H1 (cell line): ENCODE results near the gene PITPNM1. TPM values are rescaled to one million over a fixed set of nuclear protein-coding genes. Genes with fewer than 3 reads are reported as not detected.

Experiments used
- CTCF ChIA-PET: fragments of 300-600 bp; sonication (Branson Sonifier 250); formaldehyde crosslinking; loops from one replicate; lab custom pipeline; 2021; ENCODE audit not compliant: partially characterized antibody; lab: Charles Lee
- POLR2A ChIA-PET: fragments of 300-600 bp; sonication (Branson Sonifier 250); formaldehyde crosslinking; loops from one replicate; lab custom pipeline; 2021; ENCODE audit warnings: inconsistent platforms; ENCODE audit not compliant: partially characterized antibody; lab: Charles Lee
- DNase-seq, 2 experiments: peaks; one replicate each; pipeline versions ENCODE4 v3.0.0 to v3.0.0-alpha.2; 2010 to 2022; ENCODE audit warnings: low spot score in 2 of 2, low read depth in 1 of 2, mixed read lengths in 1 of 2
- FAIRE-seq: peaks from 2 replicates; lab custom pipeline; 2011; peaks lifted over from hg19 to GRCh38; lab: Jason Lieb, UNC
- H2AFZ ChIP-seq: 2 replicates; pipeline ENCODE4 v1.8.1; 2012; ENCODE audit warnings: low read length, inconsistent platforms
- H2AK5ac ChIP-seq: 2 replicates; pipeline ENCODE4 v1.6.1; 2013; ENCODE audit warnings: low read depth, low read length
- H2BK120ac ChIP-seq: replicated peaks from 2 replicates; pipeline ENCODE3; 2013; ENCODE audit warnings: low read depth, low read length, inconsistent platforms
- H2BK12ac ChIP-seq: 2 replicates; pipeline ENCODE4 v1.6.1; 2013; ENCODE audit warnings: low read depth, low read length
- H2BK15ac ChIP-seq: 2 replicates; pipeline ENCODE4 v1.6.1; 2013; ENCODE audit warnings: low read length
- H2BK20ac ChIP-seq: 2 replicates; pipeline ENCODE4 v1.6.1; 2013; ENCODE audit warnings: low read length
- H2BK5ac ChIP-seq: 2 replicates; pipeline ENCODE4 v1.6.1; 2013; ENCODE audit warnings: low read depth, low read length
- H3K14ac ChIP-seq: 2 replicates; pipeline ENCODE4 v1.6.1; 2013; ENCODE audit warnings: inconsistent platforms; ENCODE audit not compliant: insufficient read length
- H3K18ac ChIP-seq: 2 replicates; pipeline ENCODE4 v1.6.1; 2013; ENCODE audit warnings: low read length; ENCODE audit errors: extremely low read depth
- H3K23ac ChIP-seq: 2 replicates; pipeline ENCODE4 v1.6.1; 2013; ENCODE audit warnings: inconsistent platforms; ENCODE audit not compliant: insufficient read length
- H3K23me2 ChIP-seq: 2 replicates; pipeline ENCODE4 v1.6.1; 2013; ENCODE audit warnings: low read depth, low read length
- H3K27ac ChIP-seq: 2 replicates; pipeline ENCODE4 v1.6.1; 2011; ENCODE audit warnings: low read depth, low read length, inconsistent platforms
- H3K27me3 ChIP-seq, 4 experiments: replicated peaks in 1 of 4; 1 replicate in 1 of 4; 2 replicates in 3 of 4; pipeline versions ENCODE4 v1.6.1 to v1.8.1; 2011 to 2013; ENCODE audit warnings: low read length in 3 of 4, mild to moderate bottlenecking in 3 of 4, inconsistent platforms in 2 of 4, mixed read lengths in 2 of 4, moderate library complexity in 1 of 4; ENCODE audit not compliant: control insufficient read depth in 3 of 4, insufficient read depth in 3 of 4; ENCODE audit errors: extremely low read depth in 1 of 4
- H3K36me3 ChIP-seq, 4 experiments: 2 replicates each; pipeline versions ENCODE4 v1.6.1 to v1.8.1; 2011 to 2013; ENCODE audit warnings: mild to moderate bottlenecking in 4 of 4, low read length in 3 of 4, moderate library complexity in 2 of 4, control low read depth in 1 of 4, inconsistent platforms in 1 of 4; ENCODE audit not compliant: insufficient read depth in 4 of 4, control insufficient read depth in 2 of 4
- H3K4ac ChIP-seq: replicated peaks from 2 replicates; pipeline ENCODE3; 2013; ENCODE audit warnings: low read length, low read depth, mixed read lengths, inconsistent platforms; ENCODE audit not compliant: insufficient read length
- H3K4me1 ChIP-seq, 4 experiments: replicated peaks in 1 of 4; 1 replicate in 1 of 4; 2 replicates in 3 of 4; pipeline versions ENCODE4 v1.6.1 to v1.8.1; 2011 to 2013; ENCODE audit warnings: low read length in 3 of 4, inconsistent platforms in 2 of 4, mixed read lengths in 1 of 4; ENCODE audit not compliant: insufficient read depth in 4 of 4, control insufficient read depth in 3 of 4
- H3K4me2 ChIP-seq, 2 experiments: 2 replicates each; pipeline versions ENCODE4 v1.6.1 to v1.8.1; 2011 to 2013; ENCODE audit warnings: low read depth in 2 of 2, low read length in 2 of 2, control low read depth in 1 of 2, inconsistent platforms in 1 of 2, mild to moderate bottlenecking in 1 of 2; ENCODE audit not compliant: insufficient read depth in 1 of 2
- H3K4me3 ChIP-seq, 4 experiments: fragments of 200-600, 300-600 bp in 1 of 4; sonication (generic), shearing (Covaris generic), sonication (Bioruptor Twin) in 1 of 4; 2 replicates each; pipeline versions ENCODE4 v1.5.1 to v1.8.1; 2011 to 2016; ENCODE audit warnings: low read length in 4 of 4, low read depth in 3 of 4, control low read depth in 2 of 4, inconsistent platforms in 2 of 4, mild to moderate bottlenecking in 2 of 4, mixed read lengths in 1 of 4, moderate library complexity in 1 of 4; ENCODE audit not compliant: insufficient read depth in 2 of 4; ENCODE audit errors: extremely low read depth in 1 of 4
- H3K56ac ChIP-seq: replicated peaks from 2 replicates; pipeline ENCODE3; 2013; ENCODE audit warnings: low read depth, mild to moderate bottlenecking, mixed read lengths, low read length, inconsistent platforms; ENCODE audit not compliant: insufficient read length
- H3K79me1 ChIP-seq: 2 replicates; pipeline ENCODE4 v1.6.1; 2013; ENCODE audit warnings: low read depth, low read length, control low read depth
- H3K79me2 ChIP-seq, 2 experiments: 2 replicates each; pipeline versions ENCODE4 v1.6.1 to v1.8.1; 2012 to 2013; ENCODE audit warnings: low read length in 2 of 2, mild to moderate bottlenecking in 2 of 2, inconsistent platforms in 1 of 2; ENCODE audit not compliant: insufficient read depth in 2 of 2, control insufficient read depth in 1 of 2
- H3K9ac ChIP-seq, 4 experiments: replicated peaks in 1 of 4; 1 replicate in 1 of 4; 2 replicates in 3 of 4; pipeline versions ENCODE4 v1.6.1 to v1.8.1; 2011 to 2013; ENCODE audit warnings: low read depth in 3 of 4, low read length in 3 of 4, control low read depth in 2 of 4, mild to moderate bottlenecking in 2 of 4, moderate library complexity in 2 of 4, inconsistent platforms in 1 of 4; ENCODE audit errors: extremely low read depth in 1 of 4
- H3K9me3 ChIP-seq, 2 experiments: 2 replicates each; pipeline versions ENCODE4 v1.6.1 to v1.8.1; 2012 to 2013; ENCODE audit warnings: mild to moderate bottlenecking in 2 of 2, moderate library complexity in 2 of 2, control low read depth in 1 of 2, inconsistent platforms in 1 of 2, low read depth in 1 of 2, low read length in 1 of 2, mixed read lengths in 1 of 2; ENCODE audit not compliant: insufficient read depth in 2 of 2
- H4K20me1 ChIP-seq, 2 experiments: replicated peaks in 1 of 2; 2 replicates each; pipeline versions ENCODE3 to v1.8.1; 2011 to 2013; ENCODE audit warnings: inconsistent platforms in 2 of 2, low read length in 2 of 2, mild to moderate bottlenecking in 1 of 2; ENCODE audit not compliant: insufficient read depth in 2 of 2, control insufficient read depth in 1 of 2
- H4K5ac ChIP-seq: 2 replicates; pipeline ENCODE4 v1.6.1; 2013; ENCODE audit warnings: low read length, low read depth, mixed read lengths, inconsistent platforms; ENCODE audit not compliant: insufficient read length
- H4K8ac ChIP-seq: 2 replicates; pipeline ENCODE4 v1.8.0; 2013; ENCODE audit warnings: mild to moderate bottlenecking, moderate library complexity, low read length, inconsistent platforms; ENCODE audit not compliant: insufficient read depth; ENCODE audit errors: extremely low read depth
- H4K91ac ChIP-seq: replicated peaks from 2 replicates; pipeline ENCODE3; 2013; ENCODE audit warnings: low read length, mixed read lengths, inconsistent platforms; ENCODE audit not compliant: insufficient read length
- CHD2 ChIP-seq: IDR thresholded peaks from 2 replicates; pipeline ENCODE4 v1.6.1; 2012; ENCODE audit warnings: low read length, improper control_type of control experiment
- TAF1 ChIP-seq: IDR thresholded peaks from 2 replicates; pipeline ENCODE4 v1.6.1; 2011; ENCODE audit warnings: mild to moderate bottlenecking, low read depth, low read length
- WGBS, 2 experiments: shearing (Covaris generic) in 1 of 2; methylation state at CpG; one replicate each; pipeline versions ENCODE4 v1.1.6 to v1.1.7; 2013 to 2015; ENCODE audit warnings: low lambda C conversion rate in 2 of 2, mixed read lengths in 2 of 2, inconsistent platforms in 1 of 2, low coverage in 1 of 2, missing lambda C conversion rate in 1 of 2; ENCODE audit not compliant: insufficient replicate concordance in 2 of 2, insufficient coverage in 1 of 2, insufficient read length in 1 of 2; ENCODE audit errors: extremely low coverage in 1 of 2, missing lambda C conversion rate in 1 of 2; 5-methylcytosine and 5-hydroxymethylcytosine counted together
- polyA plus RNA-seq, 7 experiments: library from polyadenylated mRNA; depleted of rRNA in 3 of 7; stranded (reverse) in 5 of 7; unstranded in 2 of 7; fragments of >200 nt in 5 of 7; fragments of 200-250 nt in 2 of 7; gene quantifications; 1 replicate in 5 of 7; 2 replicates in 1 of 7; 4 replicates in 1 of 7; pipeline versions ENCODE4 v1.2.1 to v1.2.3, GENCODE V29; 2011 to 2013; ENCODE audit warnings: missing spikeins in 2 of 7, mixed read lengths in 2 of 7
- total RNA-seq: library from RNA; stranded (reverse); fragmentation: NEBNext Ultra II Directional; extraction: Animal tissue kit (Norgen Biotek cat#: 25700); gene quantifications from 2 replicates; pipeline ENCODE4 v1.2.1, GENCODE V29; 2021

PITPNM1 gene
- total and polyA plus RNA-seq, 2 of the 8 experiments (the other 6 are each of a cell fraction or from before 2014, with no cell fraction given): 27.2 to 52.7 TPM

- DNase-seq: no peak
Measured at GRCh38 chr11:67497656-67498291, 7.4 kb downstream of the PITPNM1 start.

More at GRCh38 chr11:67497656-67498291, 7.4 kb downstream of the PITPNM1 start:
- no peak overlapping the region for H3K4me2 ChIP-seq
- no peak overlapping the region for H4K8ac ChIP-seq
- H4K5ac ChIP-seq: no peak overlapping the region
- no peak overlapping the region for H2BK12ac ChIP-seq
- no peak overlapping the region for H3K9ac ChIP-seq
- H3K79me1 ChIP-seq: no peaks in the 10 kb centered on the region
- no peak overlapping the region for H2AFZ ChIP-seq
- no peaks in the 10 kb centered on the region for H3K9me3 ChIP-seq
- H2BK15ac ChIP-seq: no peak overlapping the region
- H3K14ac ChIP-seq: no peak overlapping the region
- H3K4ac ChIP-seq: no peak overlapping the region
- H3K27me3 ChIP-seq: no peaks in the 10 kb centered on the region; a peak in 2 of 7 replicates
- no peak for TF ChIP-seq CHD2
- TF ChIP-seq TAF1: no peak
- no peak overlapping the region for H3K23ac ChIP-seq
- WGBS, 2 experiments: 95% methylated on average over 21 of the region's 21 CpGs; no CpG with 5 or more reads in 1 of the 2 experiments
- CTCF ChIA-PET: interaction anchor here (1.0 to 1.2 kb wide), 2 partner anchors 108 to 116 kb away, joined by 3 read pairs; no protein-coding TSS in a partner anchor
- H3K23me2 ChIP-seq: peaks cover 2% of the 10 kb centered on the region; the same call in 1 of the 2 replicates
- FAIRE-seq: no peak
- H3K79me2 ChIP-seq: no peaks in the 10 kb centered on the region
- POLR2A ChIA-PET: interaction anchor here (1.1 kb wide), 1 partner anchor 10 kb away, joined by 4 read pairs; no protein-coding TSS in a partner anchor
- H3K56ac ChIP-seq: no peak overlapping the region
- peaks cover 3 to 10% of the 10 kb centered on the region in 2 experiments for H4K20me1 ChIP-seq
- H2BK20ac ChIP-seq: no peak overlapping the region
- no peak overlapping the region for H2BK120ac ChIP-seq
- no peak overlapping the region for H3K18ac ChIP-seq
- no peak overlapping the region for H3K27ac ChIP-seq
- H2BK5ac ChIP-seq: no peak overlapping the region; the same call in 1 of the 2 replicates
- no peak overlapping the region for H2AK5ac ChIP-seq
- peaks cover 0 to 10% (median 0%) of the 10 kb centered on the region in 4 experiments; a peak in 2 of 7 replicates for H3K4me1 ChIP-seq
- H4K91ac ChIP-seq: no peak overlapping the region
- H3K36me3 ChIP-seq: peaks cover 0 to 17% (median 8%) of the 10 kb centered on the region in 4 experiments; a peak in 6 of 8 replicates
- no peak overlapping the region for H3K4me3 ChIP-seq
